ENCODE results near the gene PBXIP1.

PBXIP1 gene

GRCh38 chr1:154975409-154976059 lies 19.6 kb upstream of the PBXIP1 start:
- DNase-seq, result peak; percentile 71

GRCh38 chr1:154974808-154975408 lies 19.0 kb upstream of the PBXIP1 start:
- H3K9ac ChIP-seq (ENCODE audit: low read length), result peak overlapping the region; percentile 98
- H3K56ac ChIP-seq (ENCODE audit: low read length), result peak overlapping the region; percentile 98
- H4K5ac ChIP-seq (ENCODE audit: low read length), result no peak overlapping the region
- H3K18ac ChIP-seq (ENCODE audit: low read length), result peak overlapping the region; percentile 94
- peak overlapping the region; percentile 95 for H3K27ac ChIP-seq (ENCODE audit: low read depth, low read length)
- peak overlapping the region; percentile 92 for H3K4me3 ChIP-seq (ENCODE audit: low read length)
- H4K8ac ChIP-seq (ENCODE audit: low read depth, low read length), result no peak overlapping the region
- H3K23ac ChIP-seq (ENCODE audit: low read length), result no peak overlapping the region
- DNase-seq, result peak; percentile 98
- H3K4me1 ChIP-seq (ENCODE audit: control insufficient read depth, low read depth, low read length), result peaks cover 11% of the 10 kb centered on the region
- H2BK5ac ChIP-seq (ENCODE audit: low read length), result peak overlapping the region; percentile 95
- H2BK120ac ChIP-seq (ENCODE audit: low read depth, low read length), result no peak overlapping the region
- H3K4ac ChIP-seq (ENCODE audit: low read depth, low read length), result peak overlapping the region; percentile 88
- peaks cover 48% of the 10 kb centered on the region for H3K79me2 ChIP-seq (ENCODE audit: control insufficient read depth, insufficient read depth, low read length)
- H3K27me3 ChIP-seq (ENCODE audit: insufficient read depth, low read length, poor library complexity), result no peaks in the 10 kb centered on the region
- no CpG with 5 or more reads among the region's 30 CpGs for WGBS (ENCODE audit: extremely low coverage, insufficient coverage, low lambda C conversion rate)
- H2AK5ac ChIP-seq (ENCODE audit: low read length), result no peak overlapping the region
- no peak overlapping the region for H2BK15ac ChIP-seq (replicated peaks; ENCODE audit: low read depth)
- peak overlapping the region; percentile 55 for H3K4me2 ChIP-seq (ENCODE audit: low read length)
- H3K79me1 ChIP-seq (ENCODE audit: low read length), result peaks cover 4% of the 10 kb centered on the region
- peaks cover 5% of the 10 kb centered on the region for H3K36me3 ChIP-seq (ENCODE audit: control insufficient read depth, insufficient read depth, low read length)

More at GRCh38 chr1:154975409-154976059, 19.6 kb upstream of the PBXIP1 start:
- Histone ChIP-seq H3K4ac (ENCODE audit: low read depth, low read length) (peak overlapping the region; percentile 43), H3K4me1 (ENCODE audit: control insufficient read depth, low read depth, low read length) (peaks cover 11% of the 10 kb centered on the region), H2BK120ac (ENCODE audit: low read depth, low read length) (peak overlapping the region; percentile 10), H3K9ac (ENCODE audit: low read length) (peak overlapping the region; percentile 98), H3K23ac (ENCODE audit: low read length) (peak overlapping the region; percentile 6), H2BK5ac (ENCODE audit: low read length) (peak overlapping the region; percentile 61), H3K4me2 (ENCODE audit: low read length) (peak overlapping the region; percentile 55), H2AK5ac (ENCODE audit: low read length) (peak overlapping the region; percentile 89), H3K79me1 (ENCODE audit: low read length) (peaks cover 4% of the 10 kb centered on the region), H4K5ac (ENCODE audit: low read length) (no peak overlapping the region), H3K18ac (ENCODE audit: low read length) (peak overlapping the region; percentile 94), H3K79me2 (ENCODE audit: control insufficient read depth, insufficient read depth, low read length) (peaks cover 42% of the 10 kb centered on the region), H3K27me3 (ENCODE audit: insufficient read depth, low read length, poor library complexity) (no peaks in the 10 kb centered on the region), H3K56ac (ENCODE audit: low read length) (peak overlapping the region; percentile 98), H3K4me3 (ENCODE audit: low read length) (peak overlapping the region; percentile 92), H2BK15ac (replicated peaks; ENCODE audit: low read depth) (no peak overlapping the region), H3K27ac (ENCODE audit: low read depth, low read length) (peak overlapping the region; percentile 95), H4K8ac (ENCODE audit: low read depth, low read length) (no peak overlapping the region), H3K36me3 (ENCODE audit: control insufficient read depth, insufficient read depth, low read length) (peaks cover 5% of the 10 kb centered on the region)
- no CpG with 5 or more reads among the region's 24 CpGs for WGBS (ENCODE audit: extremely low coverage, insufficient coverage, low lambda C conversion rate)

GRCh38 chr1:154974102-154974807 lies 18.4 kb upstream of the PBXIP1 start, which contains the start of gene CKS1B:
TSS of gene CKS1B (plus strand) at chr1:154974681. CDS start at chr1:154974746, 65 bp downstream.
- no peak within 1 kb of the TSS for H4K8ac ChIP-seq (ENCODE audit: low read depth, low read length)
- no peaks in the 10 kb centered on the region for H3K27me3 ChIP-seq (ENCODE audit: insufficient read depth, low read length, poor library complexity)
- H3K4ac ChIP-seq (ENCODE audit: low read depth, low read length), result peak within 1 kb of the TSS; percentile 95
- H3K79me1 ChIP-seq (ENCODE audit: low read length), result peaks cover 6% of the 10 kb centered on the region
- peak within 1 kb of the TSS; percentile 55 for H3K4me2 ChIP-seq (ENCODE audit: low read length)
- DNase-seq, result peak; percentile 100
- peak within 1 kb of the TSS; percentile 10 for H2BK120ac ChIP-seq (ENCODE audit: low read depth, low read length)
- WGBS (ENCODE audit: extremely low coverage, insufficient coverage, low lambda C conversion rate), result no CpG with 5 or more reads among the region's 47 CpGs
- peak within 1 kb of the TSS; percentile 96 for H3K27ac ChIP-seq (ENCODE audit: low read depth, low read length)
- H3K56ac ChIP-seq (ENCODE audit: low read length), result peak within 1 kb of the TSS; percentile 98
- H3K4me3 ChIP-seq (ENCODE audit: low read length), result peak within 1 kb of the TSS; percentile 92
- H2BK5ac ChIP-seq (ENCODE audit: low read length), result peak within 1 kb of the TSS; percentile 95
- peak within 1 kb of the TSS; percentile 96 for H3K18ac ChIP-seq (ENCODE audit: low read length)
- peak within 1 kb of the TSS; percentile 89 for H2AK5ac ChIP-seq (ENCODE audit: low read length)
- peaks cover 2% of the 10 kb centered on the region for H3K36me3 ChIP-seq (ENCODE audit: control insufficient read depth, insufficient read depth, low read length)
- no peak within 1 kb of the TSS for H3K23ac ChIP-seq (ENCODE audit: low read length)
- H3K79me2 ChIP-seq (ENCODE audit: control insufficient read depth, insufficient read depth, low read length), result peaks cover 51% of the 10 kb centered on the region
- no peak within 1 kb of the TSS for H4K5ac ChIP-seq (ENCODE audit: low read length)
- no peak within 1 kb of the TSS for H2BK15ac ChIP-seq (replicated peaks; ENCODE audit: low read depth)
- H3K9ac ChIP-seq (ENCODE audit: low read length), result peak within 1 kb of the TSS; percentile 98
- H3K4me1 ChIP-seq (ENCODE audit: control insufficient read depth, low read depth, low read length), result peaks cover 11% of the 10 kb centered on the region

- Histone ChIP-seq H3K36me3 (ENCODE audit: control insufficient read depth, insufficient read depth, low read length) (peaks cover 2% of the 10 kb centered on the region), H3K27me3 (ENCODE audit: insufficient read depth, low read length, poor library complexity) (no peaks in the 10 kb centered on the region), H3K56ac (ENCODE audit: low read length) (peak overlapping the region; percentile 98), H3K18ac (ENCODE audit: low read length) (peak overlapping the region; percentile 96), H4K8ac (ENCODE audit: low read depth, low read length) (no peak overlapping the region), H3K23ac (ENCODE audit: low read length) (no peak overlapping the region), H3K4me1 (ENCODE audit: control insufficient read depth, low read depth, low read length) (peaks cover 11% of the 10 kb centered on the region), H2AK5ac (ENCODE audit: low read length) (no peak overlapping the region), H2BK15ac (replicated peaks; ENCODE audit: low read depth) (no peak overlapping the region), H2BK5ac (ENCODE audit: low read length) (peak overlapping the region; percentile 80), H3K4me2 (ENCODE audit: low read length) (peak overlapping the region; percentile 55), H3K4me3 (ENCODE audit: low read length) (peak overlapping the region; percentile 62), H3K9ac (ENCODE audit: low read length) (peak overlapping the region; percentile 72), H3K79me2 (ENCODE audit: control insufficient read depth, insufficient read depth, low read length) (peaks cover 58% of the 10 kb centered on the region), H3K79me1 (ENCODE audit: low read length) (peaks cover 10% of the 10 kb centered on the region), H3K27ac (ENCODE audit: low read depth, low read length) (peak overlapping the region; percentile 96), H4K5ac (ENCODE audit: low read length) (no peak overlapping the region), H2BK120ac (ENCODE audit: low read depth, low read length) (no peak overlapping the region), H3K4ac (ENCODE audit: low read depth, low read length) (peak overlapping the region; percentile 98)
- WGBS (ENCODE audit: extremely low coverage, insufficient coverage, low lambda C conversion rate), result no CpG with 5 or more reads among the region's 37 CpGs
- peak; percentile 100 for DNase-seq
Measured at GRCh38 chr1:154973344-154974101, 17.6 kb upstream of the PBXIP1 start.

GRCh38 chr1:154972517-154973343 lies 16.8 kb upstream of the PBXIP1 start:
- Histone ChIP-seq H2BK15ac (replicated peaks; ENCODE audit: low read depth) (no peak overlapping the region), H3K4me3 (ENCODE audit: low read length) (peak overlapping the region; percentile 36), H3K27me3 (ENCODE audit: insufficient read depth, low read length, poor library complexity) (no peaks in the 10 kb centered on the region), H3K79me2 (ENCODE audit: control insufficient read depth, insufficient read depth, low read length) (peaks cover 58% of the 10 kb centered on the region), H3K23ac (ENCODE audit: low read length) (no peak overlapping the region), H3K18ac (ENCODE audit: low read length) (peak overlapping the region; percentile 81), H2AK5ac (ENCODE audit: low read length) (peak overlapping the region; percentile 7), H3K36me3 (ENCODE audit: control insufficient read depth, insufficient read depth, low read length) (no peaks in the 10 kb centered on the region), H4K5ac (ENCODE audit: low read length) (peak overlapping the region; percentile 29), H4K8ac (ENCODE audit: low read depth, low read length) (no peak overlapping the region), H3K56ac (ENCODE audit: low read length) (peak overlapping the region; percentile 98), H2BK5ac (ENCODE audit: low read length) (peak overlapping the region; percentile 100), H3K79me1 (ENCODE audit: low read length) (peaks cover 15% of the 10 kb centered on the region), H3K4me1 (ENCODE audit: control insufficient read depth, low read depth, low read length) (peaks cover 11% of the 10 kb centered on the region), H2BK120ac (ENCODE audit: low read depth, low read length) (peak overlapping the region; percentile 49), H3K9ac (ENCODE audit: low read length) (peak overlapping the region; percentile 72), H3K4ac (ENCODE audit: low read depth, low read length) (peak overlapping the region; percentile 98), H3K27ac (ENCODE audit: low read depth, low read length) (peak overlapping the region; percentile 96), H3K4me2 (ENCODE audit: low read length) (peak overlapping the region; percentile 54)
- WGBS (ENCODE audit: extremely low coverage, insufficient coverage, low lambda C conversion rate), result no CpG with 5 or more reads among the region's 18 CpGs
- peak; percentile 99 for DNase-seq
